NCI-H2196 treated with DMSO at 0.1 percent for 48 hours (cell line): ENCODE measurements around the gene RASA4.
"Not testable (repeated sequence)": the region's sequence is repeated elsewhere in the genome, so short reads cannot be mapped to it uniquely, and the experiment has no call there.

Source experiments
- DNase-seq: peaks from one replicate; lab custom pipeline; 2025; ENCODE audit not compliant: unreplicated experiment; lab: John Stamatoyannopoulos, UW

RASA4 gene

DNA sequence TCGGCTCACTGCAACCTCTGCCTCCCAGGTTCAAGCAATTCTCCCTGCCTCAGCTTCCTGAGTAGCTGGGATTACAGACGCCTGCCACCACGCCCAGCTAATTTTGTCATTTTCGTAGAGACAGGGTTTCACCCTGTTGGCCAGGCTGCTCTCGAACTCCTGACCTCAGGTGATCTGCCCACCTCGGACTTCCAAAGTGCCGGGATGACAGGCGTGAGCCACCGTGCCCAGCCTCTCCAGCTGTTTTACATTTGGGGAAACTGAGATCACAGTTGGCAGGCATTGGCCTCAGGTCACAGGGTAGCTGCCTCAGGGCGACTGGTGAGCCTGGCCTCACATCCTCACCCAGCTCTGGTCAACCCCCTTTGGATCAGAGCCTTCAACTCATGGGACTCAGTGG lies 6.8 kb downstream of the RASA4 start:
- DNase-seq, result not testable (repeated sequence)

DNA sequence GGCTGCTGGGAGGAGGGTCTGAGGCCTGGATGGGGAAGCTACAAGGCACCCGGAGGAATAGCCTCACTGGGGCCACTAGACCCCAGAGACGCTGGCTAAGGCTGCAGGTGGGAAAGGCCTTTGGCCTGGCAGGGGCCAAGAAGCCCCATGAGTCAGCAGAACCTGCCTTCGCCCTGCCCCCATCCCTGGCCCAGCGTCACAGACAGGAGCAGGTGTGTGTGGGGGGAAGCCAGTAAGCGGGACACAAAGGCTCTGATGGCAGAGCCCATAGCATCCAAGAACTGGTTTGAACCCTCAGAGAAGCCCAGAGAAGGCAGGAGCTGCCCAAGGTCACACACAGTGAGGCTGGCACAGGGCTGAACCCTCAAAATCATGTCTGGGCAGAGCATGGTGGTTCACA lies 9.7 kb downstream of the RASA4 start:
- not testable (repeated sequence) for DNase-seq

DNA sequence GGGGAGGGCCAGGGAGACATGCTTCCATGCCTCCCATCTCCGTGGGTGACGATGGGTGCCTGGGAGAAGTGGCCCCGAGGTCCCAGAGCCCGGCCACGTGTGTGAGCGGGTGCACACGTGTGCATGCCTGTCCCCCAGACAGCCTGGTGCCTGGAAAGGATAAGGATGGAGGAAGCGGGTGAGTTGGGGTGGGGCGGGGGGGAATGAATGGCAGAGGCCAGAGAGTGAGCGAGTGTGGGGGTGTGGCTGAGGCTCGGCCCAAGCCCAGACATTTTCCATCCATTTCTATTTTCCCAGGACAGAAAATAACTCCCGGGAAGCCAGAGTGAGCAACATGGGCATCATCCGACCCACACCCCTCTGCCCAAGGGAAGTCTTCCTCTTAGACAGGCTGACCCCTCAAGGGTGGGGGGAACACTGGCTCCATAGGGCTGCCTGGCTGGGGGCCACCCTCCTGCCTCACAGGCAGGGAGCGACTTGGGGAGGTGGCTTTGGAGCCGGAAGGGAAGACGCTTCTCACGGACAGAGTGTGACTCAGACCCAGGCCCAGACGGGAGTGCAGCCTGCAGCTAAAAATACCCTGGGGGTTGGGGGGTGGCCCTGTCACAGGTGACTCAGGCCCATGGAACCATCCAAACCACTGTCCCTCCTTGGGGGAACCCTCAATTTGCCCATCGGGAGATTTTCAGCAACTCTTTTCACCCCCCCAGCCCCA lies 12.0 kb downstream of the RASA4 start:
- DNase-seq, result not testable (repeated sequence)

DNA sequence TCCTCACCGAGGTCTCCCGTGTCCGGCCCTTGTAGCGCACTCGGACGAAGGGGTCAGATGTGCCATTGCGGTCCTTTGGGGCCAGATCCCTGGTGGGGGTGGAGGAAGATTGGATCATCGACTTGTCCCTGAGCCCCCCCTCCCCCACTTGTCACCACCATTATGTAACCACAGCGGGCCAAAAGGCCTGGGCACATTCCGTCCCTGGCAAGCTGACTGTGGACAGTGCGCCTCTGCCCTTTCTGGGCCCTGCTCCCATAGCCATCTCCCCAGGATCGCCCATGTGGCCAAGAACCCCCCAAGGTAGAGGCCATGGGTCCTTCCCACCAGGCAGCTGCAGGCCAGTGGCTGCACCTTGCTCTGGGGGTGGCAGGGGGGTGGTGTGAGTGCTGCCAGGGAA lies 14.2 kb downstream of the RASA4 start:
- not testable (repeated sequence) for DNase-seq

DNA sequence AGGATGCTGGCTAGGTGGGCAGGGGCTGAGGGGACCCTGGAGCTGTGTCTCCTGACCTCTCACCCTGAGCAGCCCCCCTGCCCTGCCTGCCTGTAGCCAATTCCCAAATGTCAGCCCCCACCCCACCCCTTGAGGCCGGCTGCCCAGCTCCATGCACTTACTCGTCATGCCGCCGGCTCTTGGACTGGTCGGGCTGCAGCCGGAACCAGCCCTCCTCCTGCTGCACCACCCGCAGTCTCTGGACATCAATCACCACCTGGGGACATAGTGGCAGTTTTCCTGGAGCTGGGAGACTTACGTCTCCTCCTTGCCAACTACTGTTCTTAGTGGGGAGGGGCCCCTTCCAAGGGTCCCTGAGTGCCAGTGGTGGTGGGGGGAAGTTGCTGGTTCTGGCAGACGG lies 16.9 kb downstream of the RASA4 start:
- DNase-seq, result not testable (repeated sequence)

DNA sequence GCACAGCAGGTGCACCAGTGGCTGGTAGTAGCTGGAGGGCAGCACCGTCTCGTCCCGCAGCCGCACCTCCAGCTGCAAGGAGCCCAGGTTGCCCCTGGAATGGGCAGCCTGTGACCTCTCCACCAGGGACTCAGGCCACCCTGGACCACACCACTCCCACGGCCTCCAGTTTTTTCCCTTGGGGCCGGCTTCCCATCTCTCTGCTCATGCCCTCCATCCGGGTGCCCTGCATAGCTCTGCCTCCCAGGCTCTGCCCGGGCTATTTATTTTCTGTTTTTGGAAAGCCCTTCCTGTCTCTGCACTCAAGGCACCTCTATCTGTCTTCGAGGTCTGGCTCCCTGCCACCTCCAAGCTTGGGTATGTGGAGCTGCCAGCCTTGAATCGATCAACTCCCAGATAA lies 20.5 kb downstream of the RASA4 start:
- not testable (repeated sequence) for DNase-seq

DNA sequence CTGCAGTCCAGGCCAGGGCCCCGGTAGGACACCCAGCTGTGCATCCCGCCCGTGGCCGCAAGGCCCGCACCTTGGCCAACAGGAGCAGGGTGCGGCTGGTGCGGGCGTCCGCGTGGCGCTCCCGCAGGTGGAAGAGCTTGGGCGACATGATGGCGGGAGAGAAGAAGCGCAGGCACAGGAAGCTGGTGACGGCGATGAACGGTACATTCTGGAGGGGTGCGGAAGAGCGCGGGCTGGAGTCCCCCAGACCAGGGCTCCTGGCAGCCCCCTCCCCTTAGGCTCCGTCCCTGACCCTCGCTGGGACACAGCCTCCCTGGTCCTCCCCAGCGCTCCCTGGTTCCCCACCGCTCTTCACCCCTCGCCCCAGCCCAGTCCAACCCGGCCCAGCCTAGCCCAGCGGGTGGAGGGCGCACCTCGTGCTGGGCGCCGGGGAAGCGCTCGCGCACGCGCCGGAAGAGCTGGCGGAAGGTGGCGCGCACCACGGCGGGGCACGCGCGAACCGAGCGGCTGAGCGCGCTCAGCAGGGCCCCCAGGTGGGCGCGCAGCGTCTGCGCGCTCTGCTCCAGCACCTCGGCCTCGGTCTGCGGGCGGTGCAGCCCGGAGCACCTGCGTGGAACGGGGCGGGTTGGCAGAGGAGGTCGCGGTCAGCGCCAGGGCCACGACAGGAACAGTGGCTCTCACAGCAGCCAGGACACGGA lies 22.8 kb downstream of the RASA4 start:
- DNase-seq, result not testable (repeated sequence)

DNA sequence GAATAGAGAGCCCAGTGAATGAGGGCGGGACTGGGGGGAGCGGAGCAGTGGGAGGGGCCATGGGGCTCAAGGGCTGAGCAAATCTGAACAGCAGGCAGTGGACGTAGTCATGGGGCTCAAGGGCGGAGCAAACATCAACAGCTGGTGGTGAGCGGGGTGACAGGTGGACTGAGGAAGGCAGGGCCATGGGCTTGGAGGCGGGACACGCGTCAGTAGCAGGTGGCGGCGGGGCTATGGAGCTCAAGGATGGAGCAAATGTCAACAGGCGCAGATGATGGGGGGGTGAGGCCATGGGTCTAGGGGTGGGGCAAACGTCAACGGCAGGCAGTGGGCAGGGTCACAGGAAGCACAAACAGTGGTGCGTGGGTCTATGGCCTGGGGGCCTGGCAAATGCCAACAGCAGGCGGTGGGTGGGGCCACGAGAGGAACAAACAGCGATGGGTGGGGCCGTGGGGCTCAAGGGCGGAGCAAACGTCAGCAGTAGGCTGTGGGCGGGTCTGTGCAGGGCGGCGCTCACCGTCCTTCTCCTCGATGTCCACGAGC lies 24.0 kb downstream of the RASA4 start:
- DNase-seq, result not testable (repeated sequence)

DNA sequence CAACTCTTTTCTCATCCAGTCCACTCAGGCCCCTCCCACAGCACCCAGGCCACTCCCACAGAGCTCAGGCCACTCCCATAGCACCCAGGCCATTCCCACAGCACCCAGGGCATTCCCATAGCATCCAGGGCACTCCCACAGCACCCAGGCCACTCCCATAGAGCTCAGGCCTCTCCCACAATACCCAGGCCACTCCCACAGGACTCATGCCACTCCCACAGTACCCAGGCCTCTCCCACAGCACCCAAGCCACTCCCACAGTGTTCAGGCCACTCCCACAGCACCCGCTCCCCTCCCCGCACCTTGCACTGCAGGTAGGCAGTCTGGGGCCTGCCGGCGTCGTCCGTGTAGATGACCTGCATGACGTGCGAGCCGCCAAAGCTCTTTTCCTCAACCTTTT lies 26.7 kb downstream of the RASA4 start:
- not testable (repeated sequence) for DNase-seq

DNA sequence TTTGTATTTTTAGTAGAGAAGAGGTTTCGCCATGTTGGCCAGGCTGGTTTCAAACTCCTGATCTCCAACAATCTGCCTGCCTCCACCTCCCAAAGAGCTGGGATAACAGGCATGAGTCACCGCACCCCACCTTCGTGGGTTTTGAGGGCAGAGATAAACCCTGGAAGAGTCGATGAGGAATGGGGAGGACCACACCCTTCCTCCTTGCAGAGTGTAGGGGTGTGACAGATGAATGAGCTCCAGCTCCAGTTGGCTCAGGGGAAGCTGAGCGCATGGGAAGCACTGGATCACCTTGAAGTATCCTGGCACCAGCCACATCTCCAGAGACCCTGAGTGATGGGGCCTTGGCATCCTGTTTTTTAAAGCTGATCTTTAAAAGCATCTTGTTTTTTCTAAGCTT lies 33.1 kb downstream of the RASA4 start:
- not testable (repeated sequence) for DNase-seq

DNA sequence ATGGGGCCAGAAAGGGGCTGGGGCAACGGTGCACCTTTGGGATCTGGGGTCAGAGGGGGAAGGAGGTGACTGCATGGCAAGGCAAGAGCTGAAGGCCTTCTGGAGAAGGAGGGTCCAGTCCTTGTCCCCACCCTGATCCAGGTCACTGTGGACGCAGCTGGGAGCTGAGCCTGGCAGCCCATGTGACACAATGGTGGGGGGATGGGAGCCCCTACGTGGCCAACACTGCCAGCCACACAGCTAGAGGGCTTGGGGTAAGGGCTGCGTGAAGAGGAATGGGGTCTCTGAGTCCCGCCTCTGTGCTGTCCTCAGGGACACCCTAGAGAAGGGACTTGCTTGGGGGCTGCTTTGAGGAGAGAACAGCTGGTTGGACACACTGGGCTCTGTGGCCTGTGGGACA lies 34.8 kb downstream of the RASA4 start:
- not testable (repeated sequence) for DNase-seq

DNA sequence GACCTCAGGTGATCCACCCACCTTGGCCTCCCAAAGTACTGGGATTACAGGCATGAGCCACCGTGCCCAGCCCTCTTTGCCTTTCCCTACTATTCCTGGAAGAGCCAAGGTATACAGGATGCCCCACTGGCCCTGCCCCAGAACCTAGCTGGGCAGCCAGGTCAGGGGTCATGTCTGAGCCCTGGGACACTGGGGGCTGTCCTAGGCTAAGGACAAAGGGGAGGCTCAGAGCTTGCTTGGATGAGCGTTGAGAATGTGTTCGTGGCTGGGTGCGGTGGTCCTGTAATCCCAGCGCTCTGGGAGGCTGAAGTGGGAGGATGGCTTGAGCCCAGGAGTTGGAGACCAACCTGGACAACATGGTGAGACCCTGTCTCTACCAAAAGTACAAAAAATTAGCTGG lies 38.1 kb downstream of the RASA4 start:
- DNase-seq, result not testable (repeated sequence)

DNA sequence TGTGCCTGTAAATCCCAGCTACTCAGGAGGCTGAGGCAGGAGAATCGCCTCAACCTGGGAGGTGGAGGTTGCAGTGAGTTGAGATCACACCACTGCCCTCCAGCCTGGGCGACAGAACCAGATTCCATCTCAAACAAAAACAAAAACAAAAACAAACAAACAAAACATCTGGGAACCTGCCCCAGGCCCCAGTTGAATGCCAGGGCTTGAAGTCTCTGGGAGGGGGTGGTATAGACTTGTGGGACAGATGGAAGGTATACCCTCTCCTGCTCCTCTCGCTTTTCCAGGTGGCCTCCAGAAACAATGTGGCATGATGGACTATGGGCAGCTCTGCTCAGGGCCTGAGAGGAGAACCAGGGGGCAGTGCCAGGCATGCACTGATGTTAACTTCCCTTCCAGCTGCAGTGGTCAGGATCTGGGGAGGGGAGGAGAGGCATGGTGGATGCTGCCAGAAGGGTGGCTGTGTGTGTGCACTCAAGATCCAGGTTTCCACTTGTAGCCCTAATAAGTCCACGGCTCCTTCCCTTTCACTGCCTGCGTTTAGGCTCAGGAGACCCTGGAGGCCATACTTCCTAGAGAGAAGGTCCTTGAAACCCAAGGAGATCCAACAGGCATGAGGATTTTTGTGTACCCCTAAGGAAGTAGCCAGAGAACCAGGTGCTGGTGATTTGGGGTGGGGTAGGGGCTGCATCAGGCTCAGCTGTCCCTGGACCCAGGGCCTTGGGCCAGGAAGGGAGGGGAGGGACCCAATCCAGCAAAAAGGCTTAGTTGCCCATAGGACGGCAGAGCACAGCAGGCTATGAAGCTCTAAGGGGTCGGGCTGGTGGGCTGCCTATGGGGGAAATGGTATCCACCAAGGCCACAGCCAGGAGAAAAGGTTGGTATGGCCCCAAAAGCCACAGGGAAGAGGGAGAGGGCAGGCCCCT lies 39.0 kb downstream of the RASA4 start:
- DNase-seq, result not testable (repeated sequence)

DNA sequence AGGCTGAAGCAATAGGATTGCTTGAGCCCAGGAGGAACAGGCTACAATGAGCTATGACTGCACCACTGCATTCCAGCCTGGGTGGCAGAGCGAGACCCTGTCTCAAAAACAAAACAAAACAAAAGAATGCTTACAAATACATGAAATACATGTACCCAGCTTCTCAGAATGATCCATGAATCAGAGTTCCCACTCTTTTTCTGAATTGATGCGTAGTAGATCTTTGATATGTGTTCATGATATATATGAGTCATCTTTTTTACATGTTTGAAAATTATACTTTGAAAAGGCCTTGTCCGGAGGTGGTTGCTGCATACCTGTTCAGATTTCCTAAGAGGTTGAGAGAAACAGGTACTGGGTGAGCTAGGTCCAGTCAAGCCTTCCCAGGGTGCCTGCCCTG lies 40.2 kb downstream of the RASA4 start:
- DNase-seq, result not testable (repeated sequence)

DNA sequence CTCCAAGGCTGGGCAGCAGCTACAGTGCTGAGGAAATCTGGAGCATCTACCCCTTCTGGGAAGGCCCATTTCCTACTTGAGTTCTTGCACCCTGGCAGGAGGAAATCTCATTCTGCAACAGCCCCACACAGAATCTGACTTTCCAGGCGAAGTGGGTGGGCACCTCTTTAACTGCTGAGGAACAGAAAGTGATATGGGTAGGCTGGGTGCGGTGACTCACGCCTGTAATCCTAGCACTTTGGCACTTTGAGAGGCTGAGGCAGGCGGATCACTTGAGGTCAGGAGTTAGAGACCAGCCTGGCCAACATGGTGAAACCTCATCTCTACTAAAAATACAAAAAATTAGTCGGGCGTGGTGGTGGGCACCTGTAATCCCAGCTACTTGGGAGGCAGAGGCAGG lies 41.9 kb downstream of the RASA4 start:
- DNase-seq, result not testable (repeated sequence)

DNA sequence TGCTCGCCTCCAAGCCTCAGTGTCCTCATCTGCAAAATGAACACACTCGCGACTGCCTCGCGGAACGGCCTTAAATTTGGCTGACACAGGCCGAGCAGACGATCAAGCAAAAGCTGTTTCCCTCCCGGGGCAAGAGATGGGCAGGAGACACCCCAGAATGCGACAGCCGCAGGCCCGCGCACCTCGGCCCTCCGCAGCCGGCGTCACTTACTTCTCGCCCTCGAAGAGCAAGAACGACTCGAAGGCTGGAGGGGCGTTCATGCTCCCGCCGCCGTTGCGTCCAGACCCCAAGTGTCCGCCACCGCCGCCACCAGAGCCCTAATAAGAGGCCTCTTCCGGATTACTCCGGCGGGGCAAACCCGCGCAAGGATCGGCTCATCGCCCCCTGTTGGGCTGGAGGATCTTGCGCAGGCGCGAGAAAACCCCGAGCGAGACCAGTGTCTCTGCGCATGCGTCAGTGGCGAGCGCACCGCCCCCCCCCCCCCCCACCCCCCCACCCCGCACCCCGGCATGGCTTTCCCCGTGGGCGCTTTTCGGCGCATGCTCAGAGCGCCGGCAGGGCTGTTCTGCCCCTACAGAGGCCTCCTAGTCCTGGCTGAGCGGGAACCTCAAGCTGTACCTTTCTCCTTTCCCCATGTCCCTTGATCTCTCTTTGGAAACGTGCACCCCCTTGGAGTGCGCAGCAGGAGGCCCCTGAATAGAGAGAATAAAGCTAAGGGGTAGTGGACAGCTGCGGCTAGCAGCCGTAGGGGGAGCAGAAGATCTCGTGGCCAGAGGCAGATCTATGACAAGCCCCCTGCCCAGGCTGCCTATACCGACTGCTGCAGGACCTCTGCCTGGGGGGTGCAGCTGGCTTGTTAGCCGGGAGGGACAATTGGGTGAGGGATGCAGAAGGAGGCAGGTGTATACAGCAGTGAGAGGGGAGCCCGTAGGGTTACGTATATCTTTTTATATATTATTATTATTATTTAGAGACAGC lies 44.0 kb downstream of the RASA4 start, which contains the start of gene POLR2J3:
Gene POLR2J3, minus strand, starts transcription at position 323 of the 979 bp plus-strand sequence. Its CDS starts 62 bp downstream, at position 261.
- not testable (repeated sequence) for DNase-seq

DNA sequence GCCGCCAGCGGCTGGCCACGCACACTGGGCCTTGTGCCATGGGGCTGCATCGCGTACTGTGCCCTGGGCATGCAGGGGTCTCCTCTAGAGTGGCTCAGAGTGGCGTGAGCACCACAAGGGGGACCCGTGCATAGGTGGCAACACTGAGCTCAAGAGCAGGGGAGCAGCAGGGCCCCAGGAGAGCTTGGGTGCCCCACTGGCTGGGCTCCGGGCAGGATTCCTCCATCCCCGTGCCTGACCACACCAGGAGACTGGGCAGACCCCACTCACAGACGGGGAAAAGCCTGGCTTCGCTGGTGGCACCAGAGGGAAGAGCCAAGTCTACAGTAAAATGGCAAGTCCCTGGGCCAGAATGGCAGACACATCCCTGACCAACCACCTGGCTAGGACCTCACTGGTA lies 47.9 kb downstream of the RASA4 start:
- not testable (repeated sequence) for DNase-seq

DNA sequence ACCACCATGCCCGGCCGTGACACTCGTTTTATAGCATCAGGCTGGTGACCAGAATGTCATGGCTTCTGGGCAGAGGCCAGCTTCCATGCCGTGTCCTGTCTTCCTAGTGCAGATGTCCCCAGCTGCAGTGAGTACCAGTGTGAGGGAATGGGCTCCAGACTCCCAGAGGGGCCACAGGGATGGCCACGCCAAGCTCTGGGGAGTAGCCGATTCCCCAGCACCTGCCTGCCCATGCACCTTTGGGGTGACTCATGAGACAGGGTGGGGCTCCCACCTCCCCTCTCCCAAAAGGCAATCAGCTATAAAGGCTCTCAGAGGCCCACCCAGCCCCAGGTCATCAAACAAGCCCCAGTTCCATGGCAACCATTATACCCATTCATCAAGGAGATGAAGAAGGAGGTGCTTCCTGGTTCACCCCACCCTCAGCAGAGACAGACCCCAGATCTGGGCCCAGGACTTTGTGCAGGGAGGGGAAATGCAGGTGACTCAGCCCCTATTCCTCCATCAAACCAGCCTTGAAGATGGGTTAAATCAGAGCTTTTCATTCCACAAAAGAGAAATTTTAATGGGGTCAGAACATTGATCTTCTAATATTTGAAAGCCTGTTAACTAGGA lies 65.6 kb downstream of the RASA4 start, which contains the start of gene SPDYE2:
Gene SPDYE2, plus strand, starts transcription at position 419 of the 615 bp plus-strand sequence. CDS start 2,030 bp downstream, outside the sequence.
- DNase-seq, result not testable (repeated sequence)

DNA sequence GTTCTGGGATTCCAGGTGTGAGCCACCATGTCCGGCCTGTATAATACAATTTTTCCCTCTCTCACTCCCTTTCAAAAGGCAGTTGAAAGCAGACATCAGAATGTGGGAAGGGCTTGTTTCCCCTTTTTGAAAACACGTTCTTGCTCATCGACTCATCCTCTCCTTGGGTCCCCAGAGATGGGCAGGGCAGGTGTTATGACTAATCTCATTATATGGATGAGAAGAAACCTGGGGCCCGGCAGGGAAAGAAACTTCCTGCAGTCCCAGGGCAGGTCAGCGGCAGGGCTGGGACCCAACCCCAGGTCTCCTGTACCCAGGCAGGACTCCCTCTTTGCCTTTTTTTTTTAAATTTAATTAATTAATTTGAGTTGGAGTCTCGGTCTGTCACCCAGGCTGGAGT lies 70.2 kb downstream of the RASA4 start:
- DNase-seq, result not testable (repeated sequence)
